A549 (cell line): Measurements from ENCODE around the gene SERPINA6.

ENCODE experiments used
- BHLHE40 ChIP-seq: IDR thresholded peaks from 2 replicates; pipeline ENCODE4 v1.6.1; 2012; ENCODE audit warnings: low read depth, low read length, inconsistent platforms
- CBX2 ChIP-seq: fragments of 200-600 bp; sonication (generic); IDR thresholded peaks from 2 replicates; pipeline ENCODE4 v1.6.1; 2016; ENCODE audit warnings: low read depth, mild to moderate bottlenecking, borderline replicate concordance
- CHD4 ChIP-seq: fragments of 200-600 bp; sonication (generic); IDR thresholded peaks from 2 replicates; pipeline ENCODE4 v1.6.1; 2016; ENCODE audit warnings: antibody characterized with exemption, mild to moderate bottlenecking, borderline replicate concordance
- FOSL2 ChIP-seq, 2 experiments: fragments of 450-650 bp in 1 of 2; fragments of >200 bp in 1 of 2; sonication (Bioruptor Twin) in 1 of 2; formaldehyde crosslinking; IDR thresholded peaks; 2 replicates each; pipeline versions ENCODE4 v1.5.0 to v1.6.1; 2016 to 2020; ENCODE audit warnings: mild to moderate bottlenecking in 1 of 2, moderate library complexity in 1 of 2
- GATA3 ChIP-seq: IDR thresholded peaks from 2 replicates; pipeline ENCODE4 v1.6.1; 2012; ENCODE audit warnings: borderline replicate concordance
- KDM1A ChIP-seq: fragments of 200-600 bp; sonication (generic); IDR thresholded peaks from 2 replicates; pipeline ENCODE4 v1.6.1; 2016; ENCODE audit warnings: low read depth, mild to moderate bottlenecking
- MAZ ChIP-seq: fragments of 150-350 bp; IDR thresholded peaks from 2 replicates; pipeline ENCODE4 v1.6.1; 2014; ENCODE audit warnings: antibody characterized with exemption, low read depth, low read length, borderline replicate concordance
- POLR2A ChIP-seq: IDR thresholded peaks from 2 replicates; pipeline ENCODE4 v1.6.1; 2012; ENCODE audit warnings: mild to moderate bottlenecking, low read length
- RFX5 ChIP-seq: fragments of 450-650 bp; IDR thresholded peaks from 2 replicates; pipeline ENCODE4 v1.7.1; 2014; ENCODE audit warnings: antibody characterized with exemption, mild to moderate bottlenecking, moderate library complexity
- SMC3 ChIP-seq: fragments of >200 bp; sonication (Bioruptor Twin); formaldehyde crosslinking; IDR thresholded peaks from 3 replicates; pipeline ENCODE4 v1.6.1; 2018; ENCODE audit warnings: inconsistent platforms
- SREBF2 ChIP-seq: fragments of 450-650 bp; IDR thresholded peaks from 2 replicates; pipeline ENCODE4 v1.6.1; 2014; ENCODE audit warnings: mild to moderate bottlenecking, moderate library complexity
- TP53 ChIP-seq: fragments of 250-450 bp; sonication (Bioruptor Pico); IDR thresholded peaks from 2 replicates; pipeline ENCODE4 v1.5.0; 2021; ENCODE audit warnings: mild to moderate bottlenecking, moderate library complexity
- TF ChIP-seq, protein P1 (sequence below): fragments of 200-600 bp; sonication (generic); IDR thresholded peaks from 2 replicates; pipeline ENCODE4 v1.6.1; 2016; ENCODE audit warnings: antibody characterized with exemption, mild to moderate bottlenecking, moderate library complexity
- TF ChIP-seq, protein P2 (sequence below): fragments of >200 bp; sonication (Bioruptor Twin); formaldehyde crosslinking; IDR thresholded peaks from 3 replicates; pipeline ENCODE4 v1.5.1; 2016

DNA sequence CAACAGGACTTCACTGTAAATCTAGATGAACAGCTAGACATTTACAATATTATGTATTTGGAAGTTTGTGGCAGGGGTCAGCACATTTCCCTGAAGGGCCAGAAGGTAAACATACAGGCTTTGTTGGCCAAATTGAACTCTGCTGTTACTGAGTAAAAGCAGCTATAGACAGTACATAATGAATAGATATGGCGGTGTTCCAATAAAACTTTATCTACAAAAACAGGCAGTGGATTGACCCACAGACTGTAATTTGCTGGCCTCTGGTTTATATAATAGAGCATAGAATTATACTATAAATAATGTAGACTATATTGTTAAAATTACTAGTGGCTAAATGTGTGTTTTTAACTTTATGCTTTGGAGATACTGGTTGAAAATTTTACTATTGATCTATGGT is 55.8 kb downstream of the SERPINA6 start:
- TF ChIP-seq KDM1A (no peak), POLR2A (no peak), CHD4 (no peak), RFX5 (no peak), SREBF2 (no peak), BHLHE40 (no peak), CBX2 (no peak), MAZ (no peak), FOSL2 (IDR thresholded peaks at IDR 0.05) (no peak), FOSL2 (CRISPR knock-in tag; IDR thresholded peaks at IDR 0.05) (no peak), TP53 (CRISPR knock-in tag) (no peak), GATA3 (no peak), SMC3 (no peak)
- TF ChIP-seq, protein P1, sequence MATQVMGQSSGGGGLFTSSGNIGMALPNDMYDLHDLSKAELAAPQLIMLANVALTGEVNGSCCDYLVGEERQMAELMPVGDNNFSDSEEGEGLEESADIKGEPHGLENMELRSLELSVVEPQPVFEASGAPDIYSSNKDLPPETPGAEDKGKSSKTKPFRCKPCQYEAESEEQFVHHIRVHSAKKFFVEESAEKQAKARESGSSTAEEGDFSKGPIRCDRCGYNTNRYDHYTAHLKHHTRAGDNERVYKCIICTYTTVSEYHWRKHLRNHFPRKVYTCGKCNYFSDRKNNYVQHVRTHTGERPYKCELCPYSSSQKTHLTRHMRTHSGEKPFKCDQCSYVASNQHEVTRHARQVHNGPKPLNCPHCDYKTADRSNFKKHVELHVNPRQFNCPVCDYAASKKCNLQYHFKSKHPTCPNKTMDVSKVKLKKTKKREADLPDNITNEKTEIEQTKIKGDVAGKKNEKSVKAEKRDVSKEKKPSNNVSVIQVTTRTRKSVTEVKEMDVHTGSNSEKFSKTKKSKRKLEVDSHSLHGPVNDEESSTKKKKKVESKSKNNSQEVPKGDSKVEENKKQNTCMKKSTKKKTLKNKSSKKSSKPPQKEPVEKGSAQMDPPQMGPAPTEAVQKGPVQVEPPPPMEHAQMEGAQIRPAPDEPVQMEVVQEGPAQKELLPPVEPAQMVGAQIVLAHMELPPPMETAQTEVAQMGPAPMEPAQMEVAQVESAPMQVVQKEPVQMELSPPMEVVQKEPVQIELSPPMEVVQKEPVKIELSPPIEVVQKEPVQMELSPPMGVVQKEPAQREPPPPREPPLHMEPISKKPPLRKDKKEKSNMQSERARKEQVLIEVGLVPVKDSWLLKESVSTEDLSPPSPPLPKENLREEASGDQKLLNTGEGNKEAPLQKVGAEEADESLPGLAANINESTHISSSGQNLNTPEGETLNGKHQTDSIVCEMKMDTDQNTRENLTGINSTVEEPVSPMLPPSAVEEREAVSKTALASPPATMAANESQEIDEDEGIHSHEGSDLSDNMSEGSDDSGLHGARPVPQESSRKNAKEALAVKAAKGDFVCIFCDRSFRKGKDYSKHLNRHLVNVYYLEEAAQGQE = no peak
- TF ChIP-seq, protein P2, sequence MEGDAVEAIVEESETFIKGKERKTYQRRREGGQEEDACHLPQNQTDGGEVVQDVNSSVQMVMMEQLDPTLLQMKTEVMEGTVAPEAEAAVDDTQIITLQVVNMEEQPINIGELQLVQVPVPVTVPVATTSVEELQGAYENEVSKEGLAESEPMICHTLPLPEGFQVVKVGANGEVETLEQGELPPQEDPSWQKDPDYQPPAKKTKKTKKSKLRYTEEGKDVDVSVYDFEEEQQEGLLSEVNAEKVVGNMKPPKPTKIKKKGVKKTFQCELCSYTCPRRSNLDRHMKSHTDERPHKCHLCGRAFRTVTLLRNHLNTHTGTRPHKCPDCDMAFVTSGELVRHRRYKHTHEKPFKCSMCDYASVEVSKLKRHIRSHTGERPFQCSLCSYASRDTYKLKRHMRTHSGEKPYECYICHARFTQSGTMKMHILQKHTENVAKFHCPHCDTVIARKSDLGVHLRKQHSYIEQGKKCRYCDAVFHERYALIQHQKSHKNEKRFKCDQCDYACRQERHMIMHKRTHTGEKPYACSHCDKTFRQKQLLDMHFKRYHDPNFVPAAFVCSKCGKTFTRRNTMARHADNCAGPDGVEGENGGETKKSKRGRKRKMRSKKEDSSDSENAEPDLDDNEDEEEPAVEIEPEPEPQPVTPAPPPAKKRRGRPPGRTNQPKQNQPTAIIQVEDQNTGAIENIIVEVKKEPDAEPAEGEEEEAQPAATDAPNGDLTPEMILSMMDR = no peak
